ENCODE measurements around the gene CCNT2.

CCNT2 gene

GRCh38 chr2:134919341-134920210 lies 954 bp downstream of the CCNT2 start:
- TF ChIP-seq CTCF (IDR thresholded peaks at IDR 0.05; ENCODE audit: low read depth, low read length, missing control alignments): no peak
- DNase-seq (ENCODE audit: extremely low read depth, low read depth): no peak
- peak overlapping the region; percentile 97 for H3K4me3 ChIP-seq (replicated peaks; ENCODE audit: low read depth, low read length)

- no peak for TF ChIP-seq CTCF (IDR thresholded peaks at IDR 0.05; ENCODE audit: low read depth, low read length, missing control alignments)
- no peak overlapping the region for H3K4me3 ChIP-seq (replicated peaks; ENCODE audit: low read depth, low read length)
- DNase-seq (ENCODE audit: extremely low read depth, low read depth): no peak
These were observed 6.3 kb downstream of the CCNT2 start for GRCh38 chr2:134924912-134925311.

- DNase-seq (ENCODE audit: extremely low read depth, low read depth): no peak
- H3K4me3 ChIP-seq (replicated peaks; ENCODE audit: low read depth, low read length): no peak overlapping the region
- TF ChIP-seq CTCF (IDR thresholded peaks at IDR 0.05; ENCODE audit: low read depth, low read length, missing control alignments): no peak
These were observed 7.8 kb downstream of the CCNT2 start for GRCh38 chr2:134926231-134926931.

GRCh38 chr2:134927195-134927594 lies 8.6 kb downstream of the CCNT2 start:
- TF ChIP-seq CTCF (IDR thresholded peaks at IDR 0.05; ENCODE audit: low read depth, low read length, missing control alignments): no peak
- no peak overlapping the region for H3K4me3 ChIP-seq (replicated peaks; ENCODE audit: low read depth, low read length)
- no peak for DNase-seq (ENCODE audit: extremely low read depth, low read depth)

- TF ChIP-seq CTCF (IDR thresholded peaks at IDR 0.05; ENCODE audit: low read depth, low read length, missing control alignments): no peak
- no peak for DNase-seq (ENCODE audit: extremely low read depth, low read depth)
- no peak overlapping the region for H3K4me3 ChIP-seq (replicated peaks; ENCODE audit: low read depth, low read length)
These were observed 14.4 kb downstream of the CCNT2 start for GRCh38 chr2:134932864-134933526.

GRCh38 chr2:134933732-134934131 lies 15.1 kb downstream of the CCNT2 start:
- no peak overlapping the region for H3K4me3 ChIP-seq (replicated peaks; ENCODE audit: low read depth, low read length)
- TF ChIP-seq CTCF (IDR thresholded peaks at IDR 0.05; ENCODE audit: low read depth, low read length, missing control alignments): no peak
- DNase-seq (ENCODE audit: extremely low read depth, low read depth): no peak

All from HFF-Myc (cell line).